Peyer's patch (tissue), 4 donors: ENCODE data around the gene SOX13.

Experiments used
- CTCF ChIP-seq, 6 experiments: fragments of 450-650 bp in 4 of 6; fragments of 200-600 bp in 2 of 6; sonication (generic) in 1 of 6; IDR thresholded peaks; one replicate each; pipeline ENCODE4 v1.5.1; 2017 to 2019; ENCODE audit warnings: antibody characterized with exemption in 6 of 6, mild to moderate bottlenecking in 3 of 6, moderate library complexity in 1 of 6
- POLR2A ChIP-seq, 2 donors: fragments of 450-650 bp; IDR thresholded peaks; one replicate each; pipeline ENCODE4 v1.5.1; 2017; ENCODE audit warnings: antibody characterized with exemption in 2 of 2, mild to moderate bottlenecking in 2 of 2, moderate library complexity in 2 of 2

- no peak for TF ChIP-seq POLR2A (IDR thresholded peaks at IDR 0.05)
- no peak for TF ChIP-seq CTCF (IDR thresholded peaks at IDR 0.05)
Measured at GRCh38 chr1:204131978-204132377, 59.1 kb downstream of the SOX13 start.
